ENCODE measurements around the gene TAGLN. TPM values are rescaled to one million over a fixed set of nuclear protein-coding genes. Genes with fewer than 3 reads are reported as not detected.

The TAGLN gene
- total RNA-seq, 1 donor from 2014 or later, result 7.7 TPM

GRCh38 chr11:117160826-117161225 lies 38.3 kb upstream of the TAGLN start:
- no peaks in the 10 kb centered on the region for H3K9me3 Mint-ChIP-seq
- H3K27me3 Mint-ChIP-seq (ENCODE audit: low read depth), result no peaks in the 10 kb centered on the region
- no peak for DNase-seq (ENCODE audit: low read depth, low spot score)
- peaks cover 12% of the 10 kb centered on the region for H3K36me3 Mint-ChIP-seq (ENCODE audit: low read depth)
- no peaks in the 10 kb centered on the region for H3K4me1 Mint-ChIP-seq
- no peak overlapping the region for H3K4me3 Mint-ChIP-seq
- TF ChIP-seq, protein P1, sequence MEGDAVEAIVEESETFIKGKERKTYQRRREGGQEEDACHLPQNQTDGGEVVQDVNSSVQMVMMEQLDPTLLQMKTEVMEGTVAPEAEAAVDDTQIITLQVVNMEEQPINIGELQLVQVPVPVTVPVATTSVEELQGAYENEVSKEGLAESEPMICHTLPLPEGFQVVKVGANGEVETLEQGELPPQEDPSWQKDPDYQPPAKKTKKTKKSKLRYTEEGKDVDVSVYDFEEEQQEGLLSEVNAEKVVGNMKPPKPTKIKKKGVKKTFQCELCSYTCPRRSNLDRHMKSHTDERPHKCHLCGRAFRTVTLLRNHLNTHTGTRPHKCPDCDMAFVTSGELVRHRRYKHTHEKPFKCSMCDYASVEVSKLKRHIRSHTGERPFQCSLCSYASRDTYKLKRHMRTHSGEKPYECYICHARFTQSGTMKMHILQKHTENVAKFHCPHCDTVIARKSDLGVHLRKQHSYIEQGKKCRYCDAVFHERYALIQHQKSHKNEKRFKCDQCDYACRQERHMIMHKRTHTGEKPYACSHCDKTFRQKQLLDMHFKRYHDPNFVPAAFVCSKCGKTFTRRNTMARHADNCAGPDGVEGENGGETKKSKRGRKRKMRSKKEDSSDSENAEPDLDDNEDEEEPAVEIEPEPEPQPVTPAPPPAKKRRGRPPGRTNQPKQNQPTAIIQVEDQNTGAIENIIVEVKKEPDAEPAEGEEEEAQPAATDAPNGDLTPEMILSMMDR (conservative IDR thresholded peaks at IDR 0.05), result no peak
- H3K27ac Mint-ChIP-seq (ENCODE audit: unreplicated experiment), result no peak overlapping the region

- Mint-ChIP-seq H3K36me3 (ENCODE audit: low read depth) (peaks cover 9% of the 10 kb centered on the region), H3K4me3 (no peak overlapping the region), H3K27ac (ENCODE audit: unreplicated experiment) (no peak overlapping the region), H3K9me3 (no peaks in the 10 kb centered on the region), H3K4me1 (peaks cover 6% of the 10 kb centered on the region), H3K27me3 (ENCODE audit: low read depth) (no peaks in the 10 kb centered on the region)
- TF ChIP-seq, protein P1 (conservative IDR thresholded peaks at IDR 0.05), result no peak
- no peak for DNase-seq (ENCODE audit: low read depth, low spot score)
Measured at GRCh38 chr11:117166491-117166890, 32.7 kb upstream of the TAGLN start.

DNA sequence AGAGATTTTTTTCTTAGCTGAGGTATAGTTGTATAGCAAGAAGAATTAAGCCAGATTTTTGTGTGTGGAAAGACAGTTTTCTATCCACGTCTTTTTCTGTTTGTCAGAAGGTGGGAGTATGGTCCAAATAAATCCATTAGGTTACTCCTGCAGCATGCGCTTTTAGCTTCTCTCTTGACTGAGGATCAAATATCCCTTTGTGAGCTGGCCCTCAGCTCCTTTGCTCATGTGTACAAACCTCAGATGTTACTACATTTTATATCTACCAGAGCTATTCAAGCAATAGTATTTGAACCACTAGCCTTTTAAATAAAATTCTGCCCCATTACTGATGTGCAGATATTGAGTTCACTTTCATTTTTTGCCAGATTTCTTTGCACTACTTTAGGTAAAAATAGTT lies 29.4 kb upstream of the TAGLN start:
- DNase-seq (ENCODE audit: low read depth, low spot score), result no peak
- peaks cover 32% of the 10 kb centered on the region for H3K4me1 Mint-ChIP-seq
- TF ChIP-seq, protein P1 (conservative IDR thresholded peaks at IDR 0.05), result no peak
- no peak overlapping the region for H3K27ac Mint-ChIP-seq (ENCODE audit: unreplicated experiment)
- no peaks in the 10 kb centered on the region for H3K9me3 Mint-ChIP-seq
- H3K36me3 Mint-ChIP-seq (ENCODE audit: low read depth), result peaks cover 2% of the 10 kb centered on the region
- H3K27me3 Mint-ChIP-seq (ENCODE audit: low read depth), result no peaks in the 10 kb centered on the region
- H3K4me3 Mint-ChIP-seq, result no peak overlapping the region

DNA sequence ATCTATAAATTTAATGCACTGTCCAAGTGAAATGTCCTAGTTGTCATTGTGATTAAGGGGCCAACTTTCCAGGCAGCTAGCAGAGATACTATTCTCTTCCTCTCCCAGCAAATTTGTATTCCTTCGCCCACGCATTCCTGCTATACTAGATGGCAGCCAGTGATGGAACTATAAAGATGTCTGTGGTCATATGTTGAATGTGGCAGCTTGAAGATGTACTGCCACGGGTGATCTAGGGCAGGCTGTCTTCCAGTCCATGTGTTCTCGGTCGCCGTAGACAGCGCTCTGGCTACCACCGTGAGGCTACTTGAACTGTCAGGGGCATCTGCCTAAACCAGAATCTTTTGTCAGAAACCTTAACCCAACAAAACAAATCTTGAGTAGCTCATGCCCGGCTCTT lies 29.0 kb upstream of the TAGLN start:
- no peaks in the 10 kb centered on the region for H3K27me3 Mint-ChIP-seq (ENCODE audit: low read depth)
- no peaks in the 10 kb centered on the region for H3K9me3 Mint-ChIP-seq
- TF ChIP-seq, protein P1 (conservative IDR thresholded peaks at IDR 0.05), result no peak
- peaks cover 5% of the 10 kb centered on the region for H3K36me3 Mint-ChIP-seq (ENCODE audit: low read depth)
- DNase-seq (ENCODE audit: low read depth, low spot score), result no peak
- no peak overlapping the region for H3K4me3 Mint-ChIP-seq
- peaks cover 37% of the 10 kb centered on the region for H3K4me1 Mint-ChIP-seq
- no peak overlapping the region for H3K27ac Mint-ChIP-seq (ENCODE audit: unreplicated experiment)

DNA sequence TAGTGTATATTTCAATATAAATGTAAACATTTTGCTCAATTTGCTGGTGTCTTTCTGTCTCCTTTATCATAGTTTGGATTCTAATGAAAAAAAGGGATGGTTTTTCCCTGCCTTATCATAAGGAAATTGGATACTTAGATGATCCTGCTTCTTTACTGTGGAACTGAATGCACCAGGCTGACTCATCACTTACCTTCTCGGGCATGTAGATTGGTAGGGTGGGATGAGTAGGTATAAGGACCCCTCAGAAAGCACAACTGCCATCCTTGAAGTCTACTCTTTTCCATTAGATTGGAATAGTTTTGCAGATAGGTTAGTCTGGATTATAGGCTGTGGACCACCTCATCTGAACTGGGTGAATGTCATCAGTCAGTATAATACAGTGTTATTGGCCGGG lies 28.2 kb upstream of the TAGLN start:
- DNase-seq (ENCODE audit: low read depth, low spot score), result no peak
- no peaks in the 10 kb centered on the region for H3K9me3 Mint-ChIP-seq
- TF ChIP-seq, protein P1 (conservative IDR thresholded peaks at IDR 0.05), result no peak
- no peak overlapping the region for H3K4me3 Mint-ChIP-seq
- peaks cover 44% of the 10 kb centered on the region for H3K4me1 Mint-ChIP-seq
- H3K27ac Mint-ChIP-seq (ENCODE audit: unreplicated experiment), result no peak overlapping the region
- H3K36me3 Mint-ChIP-seq (ENCODE audit: low read depth), result peaks cover 2% of the 10 kb centered on the region
- H3K27me3 Mint-ChIP-seq (ENCODE audit: low read depth), result no peaks in the 10 kb centered on the region

All from neural crest cell (in vitro differentiated cells).